BJ (cell line): Measurements from ENCODE around the gene SNCB. TPM values are rescaled to one million over a fixed set of nuclear protein-coding genes. Genes with fewer than 3 reads are reported as not detected.

Experiments
- CTCF ChIA-PET: fragments of 350-600 bp; formaldehyde crosslinking; extraction: SDS; loops from one replicate; lab custom pipeline; 2021; ENCODE audit warnings: antibody characterized with exemption, inconsistent platforms; lab: Yijun Ruan, JAX
- POLR2A ChIA-PET: fragments of 300-600 bp; sonication (Branson Sonifier 250); formaldehyde crosslinking; extraction: SDS; loops from one replicate; lab custom pipeline; 2021; ENCODE audit warnings: antibody characterized with exemption; lab: Charles Lee
- DNase-seq: peaks from one replicate; pipeline ENCODE4 v3.0.0-alpha.2; 2011; ENCODE audit warnings: low read depth
- H3K27me3 ChIP-seq: 2 replicates; pipeline ENCODE4 v1.6.0; 2011; ENCODE audit warnings: low read length; ENCODE audit not compliant: control insufficient read depth, insufficient read depth
- H3K36me3 ChIP-seq: 2 replicates; pipeline ENCODE4 v1.5.1; 2011; ENCODE audit warnings: low read length; ENCODE audit not compliant: control insufficient read depth, insufficient read depth
- H3K4me3 ChIP-seq: 2 replicates; pipeline ENCODE4 v1.5.1; 2011; ENCODE audit warnings: low read depth, mild to moderate bottlenecking, control low read depth, low read length
- polyA plus RNA-seq: library from polyadenylated mRNA; depleted of rRNA; stranded (reverse); fragments of >200 nt; gene quantifications from 2 replicates; pipeline ENCODE4 v1.2.3, GENCODE V29; 2011
- TF ChIP-seq, protein P1 (sequence below): IDR thresholded peaks from 2 replicates; pipeline ENCODE4 v1.5.1; 2011; ENCODE audit warnings: low read depth, mild to moderate bottlenecking, control low read depth, inconsistent platforms, low read length, moderate library complexity; ENCODE audit not compliant: insufficient read depth

The SNCB gene
- polyA plus RNA-seq, 1 experiment, result not detected

DNA sequence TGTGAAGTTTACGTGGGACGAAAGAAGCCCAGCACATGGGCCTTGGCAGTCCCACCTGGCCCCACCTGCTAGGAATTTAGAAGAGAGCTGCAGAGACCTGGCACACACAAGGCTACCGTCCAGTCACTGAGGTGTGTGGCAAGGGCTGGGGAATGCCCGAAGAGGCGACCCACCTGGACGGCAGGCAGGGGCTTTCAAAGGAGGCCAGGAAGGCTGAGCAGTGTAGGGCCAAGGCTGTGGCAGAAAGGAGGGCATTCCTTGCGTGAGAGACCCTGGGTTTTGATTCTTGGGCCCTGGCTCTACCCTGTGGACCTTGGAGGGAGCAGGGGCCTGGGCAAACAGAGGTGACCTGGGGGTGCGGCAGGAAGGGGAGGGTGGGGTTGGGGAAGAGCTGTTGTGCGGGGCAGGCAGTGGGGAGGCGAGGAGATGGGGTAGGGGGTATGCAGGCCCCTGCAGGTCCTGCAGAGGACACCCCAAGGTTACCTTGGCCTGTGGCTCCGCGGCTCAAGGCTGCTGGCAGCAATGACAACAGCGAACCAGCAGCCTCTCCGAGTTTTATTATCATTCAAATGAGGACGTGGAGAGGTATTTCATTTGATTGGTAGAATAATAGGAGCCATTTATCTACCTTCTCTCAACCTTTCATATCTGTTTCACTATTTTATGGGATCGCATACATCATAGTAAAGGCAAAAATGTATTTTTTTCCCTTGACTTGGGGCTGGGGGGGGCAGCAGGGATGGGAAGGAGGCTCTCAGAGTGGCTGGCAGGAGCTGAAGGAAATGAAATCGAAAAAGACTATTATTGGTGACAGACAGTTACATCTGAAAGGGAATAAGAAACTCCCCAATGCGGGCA lies 41.8 kb upstream of the SNCB start:
- TF ChIP-seq, protein P1, sequence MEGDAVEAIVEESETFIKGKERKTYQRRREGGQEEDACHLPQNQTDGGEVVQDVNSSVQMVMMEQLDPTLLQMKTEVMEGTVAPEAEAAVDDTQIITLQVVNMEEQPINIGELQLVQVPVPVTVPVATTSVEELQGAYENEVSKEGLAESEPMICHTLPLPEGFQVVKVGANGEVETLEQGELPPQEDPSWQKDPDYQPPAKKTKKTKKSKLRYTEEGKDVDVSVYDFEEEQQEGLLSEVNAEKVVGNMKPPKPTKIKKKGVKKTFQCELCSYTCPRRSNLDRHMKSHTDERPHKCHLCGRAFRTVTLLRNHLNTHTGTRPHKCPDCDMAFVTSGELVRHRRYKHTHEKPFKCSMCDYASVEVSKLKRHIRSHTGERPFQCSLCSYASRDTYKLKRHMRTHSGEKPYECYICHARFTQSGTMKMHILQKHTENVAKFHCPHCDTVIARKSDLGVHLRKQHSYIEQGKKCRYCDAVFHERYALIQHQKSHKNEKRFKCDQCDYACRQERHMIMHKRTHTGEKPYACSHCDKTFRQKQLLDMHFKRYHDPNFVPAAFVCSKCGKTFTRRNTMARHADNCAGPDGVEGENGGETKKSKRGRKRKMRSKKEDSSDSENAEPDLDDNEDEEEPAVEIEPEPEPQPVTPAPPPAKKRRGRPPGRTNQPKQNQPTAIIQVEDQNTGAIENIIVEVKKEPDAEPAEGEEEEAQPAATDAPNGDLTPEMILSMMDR, result no peak

GRCh38 chr5:176671399-176671798 lies 41.1 kb upstream of the SNCB start:
- CTCF ChIA-PET, result interaction anchor here (0.9 to 4.1 kb wide), 2 partner anchors 11 to 13 kb away, joined by 4 to 29 read pairs; no protein-coding TSS in a partner anchor
- H3K27me3 ChIP-seq, result peaks cover 21% of the 10 kb centered on the region
- TF ChIP-seq, protein P1, result no peak
- no peak overlapping the region for H3K4me3 ChIP-seq
- POLR2A ChIA-PET, result no interaction called here
- no peak for DNase-seq
- H3K36me3 ChIP-seq, result no peaks in the 10 kb centered on the region

More for the DNA sequence above, 41.8 kb upstream of the SNCB start:
- CTCF ChIA-PET, result interaction anchor here (0.9 to 4.1 kb wide), 3 partner anchors 11 to 14 kb away, joined by 4 to 29 read pairs (median 14); no protein-coding TSS in a partner anchor
- POLR2A ChIA-PET, result no interaction called here
- Histone ChIP-seq H3K27me3 (peaks cover 21% of the 10 kb centered on the region), H3K4me3 (no peak overlapping the region), H3K36me3 (no peaks in the 10 kb centered on the region)
- DNase-seq, result no peak

GRCh38 chr5:176670449-176670848 lies 40.1 kb upstream of the SNCB start:
- TF ChIP-seq, protein P1, result no peak
- Histone ChIP-seq H3K36me3 (no peaks in the 10 kb centered on the region), H3K27me3 (peaks cover 24% of the 10 kb centered on the region), H3K4me3 (no peak overlapping the region)
- ChIA-PET CTCF (interaction anchor here (3.5 to 4.1 kb wide), 2 partner anchors 10 to 13 kb away, joined by 17 to 29 read pairs; no protein-coding TSS in a partner anchor), POLR2A (interaction anchor here (1.0 kb wide), 1 partner anchor 9 kb away, joined by 4 read pairs; no protein-coding TSS in a partner anchor)
- no peak for DNase-seq

GRCh38 chr5:176667637-176668036 lies 37.3 kb upstream of the SNCB start:
- DNase-seq, result no peak
- TF ChIP-seq, protein P1, result no peak
- ChIA-PET CTCF (interaction anchor here (0.8 to 4.1 kb wide), 4 partner anchors 7 to 98 kb away, joined by 3 to 29 read pairs (median 10); no protein-coding TSS in a partner anchor), POLR2A (no interaction called here)
- Histone ChIP-seq H3K27me3 (peaks cover 41% of the 10 kb centered on the region), H3K36me3 (no peaks in the 10 kb centered on the region), H3K4me3 (no peak overlapping the region)

GRCh38 chr5:176665517-176665916 lies 35.2 kb upstream of the SNCB start:
- DNase-seq, result no peak
- ChIA-PET CTCF (interaction anchor here (0.6 kb wide), 1 partner anchor 437 kb away, joined by 3 read pairs; no protein-coding TSS in a partner anchor), POLR2A (no interaction called here)
- TF ChIP-seq, protein P1, result no peak
- H3K27me3 ChIP-seq, result peaks cover 39% of the 10 kb centered on the region
- H3K4me3 ChIP-seq, result no peak overlapping the region
- H3K36me3 ChIP-seq, result no peaks in the 10 kb centered on the region
